ENCODE results near the gene COL25A1. TPM values are rescaled to one million over a fixed set of nuclear protein-coding genes. Genes with fewer than 3 reads are reported as not detected.

Gene COL25A1
- total RNA-seq, 6 donors from 2014 or later = 0.15 to 0.79 (median 0.27) TPM; not detected in 2

GRCh38 chr4:108821351-108821930 is 481.0 kb downstream of the COL25A1 start:
- Histone ChIP-seq H3K27ac (no peak overlapping the region), H3K4me3 (no peak overlapping the region), H3K36me3 (no peaks in the 10 kb centered on the region), H3K9me3 (no peaks in the 10 kb centered on the region), H3K27me3 (no peaks in the 10 kb centered on the region), H3K4me1 (no peaks in the 10 kb centered on the region)
- 57 to 72% methylated on average over 2 of the region's 2 CpGs for WGBS, 2 donors
- TF ChIP-seq EP300 (IDR thresholded peaks at IDR 0.05) (no peak), CTCF (IDR thresholded peaks at IDR 0.05) (no peak), POLR2AphosphoS5 (IDR thresholded peaks at IDR 0.05) (no peak), POLR2A (IDR thresholded peaks at IDR 0.05) (no peak)
- DNase-seq = no peak
- no peak for ATAC-seq (ENCODE audit: low FRiP score in 2 of 2)

DNA sequence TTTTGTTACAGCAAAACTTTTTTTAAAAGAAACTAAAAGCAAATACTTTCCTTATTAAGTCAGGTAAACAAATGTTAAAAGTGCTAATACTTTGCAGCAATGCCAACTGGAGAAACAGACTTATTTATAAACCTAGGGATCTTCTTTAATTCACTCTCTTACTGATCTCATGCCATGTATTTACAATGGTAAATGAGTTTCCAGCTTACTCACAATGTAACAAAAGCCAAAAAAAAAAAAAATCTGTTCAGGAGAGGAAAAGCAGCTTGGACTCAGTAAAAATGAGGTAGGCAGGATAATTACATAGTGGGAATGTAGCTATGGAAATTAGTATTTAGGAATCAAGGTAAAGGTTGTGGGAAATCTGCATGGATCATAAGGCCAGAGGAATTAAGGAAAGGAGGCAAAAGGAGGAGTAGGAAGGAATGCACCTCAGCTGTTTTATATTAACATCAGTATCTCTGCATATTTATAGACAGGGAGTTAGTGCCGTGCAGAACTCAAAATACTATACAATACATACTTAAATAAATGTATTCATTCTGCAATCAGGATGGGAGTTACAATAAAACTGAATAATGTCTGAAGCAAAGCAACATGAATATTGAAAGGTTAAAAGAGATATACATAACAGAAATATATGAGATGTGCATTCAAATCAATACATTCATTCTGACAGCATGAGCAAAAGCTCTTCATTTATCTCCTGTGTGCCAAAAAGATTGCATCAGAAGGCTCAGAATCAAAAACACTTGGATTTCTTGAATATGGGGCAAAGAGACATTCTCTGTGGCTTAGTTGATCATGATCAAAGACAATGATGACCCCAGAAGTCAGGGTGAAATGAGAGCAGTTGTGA is 481.7 kb downstream of the COL25A1 start:
- DNase-seq (no peak), ATAC-seq (ENCODE audit: low FRiP score in 2 of 2) (no peak)
- Histone ChIP-seq H3K27ac (no peak overlapping the region), H3K9me3 (no peaks in the 10 kb centered on the region), H3K27me3 (no peaks in the 10 kb centered on the region), H3K4me1 (no peaks in the 10 kb centered on the region), H3K36me3 (no peaks in the 10 kb centered on the region), H3K4me3 (no peak overlapping the region)
- 85 to 90% methylated on average over 1 of the region's 1 CpG for WGBS, 2 donors
- TF ChIP-seq EP300 (IDR thresholded peaks at IDR 0.05) (no peak), CTCF (IDR thresholded peaks at IDR 0.05) (no peak), POLR2A (IDR thresholded peaks at IDR 0.05) (no peak)

GRCh38 chr4:108814326-108814725 is 488.1 kb downstream of the COL25A1 start:
- Histone ChIP-seq H3K4me3 (no peak overlapping the region), H3K9me3 (no peaks in the 10 kb centered on the region), H3K4me1 (no peaks in the 10 kb centered on the region), H3K27ac (no peak overlapping the region), H3K27me3 (no peaks in the 10 kb centered on the region), H3K36me3 (no peaks in the 10 kb centered on the region)
- 78 to 81% methylated on average over 4 of the region's 4 CpGs for WGBS, 2 donors
- DNase-seq = no peak
- TF ChIP-seq POLR2AphosphoS5 (IDR thresholded peaks at IDR 0.05) = no peak
- no peak for TF ChIP-seq POLR2A (IDR thresholded peaks at IDR 0.05)
- TF ChIP-seq CTCF (IDR thresholded peaks at IDR 0.05) = no peak
- no peak for TF ChIP-seq EP300 (IDR thresholded peaks at IDR 0.05)
- ATAC-seq (ENCODE audit: low FRiP score in 2 of 2) = no peak

DNA sequence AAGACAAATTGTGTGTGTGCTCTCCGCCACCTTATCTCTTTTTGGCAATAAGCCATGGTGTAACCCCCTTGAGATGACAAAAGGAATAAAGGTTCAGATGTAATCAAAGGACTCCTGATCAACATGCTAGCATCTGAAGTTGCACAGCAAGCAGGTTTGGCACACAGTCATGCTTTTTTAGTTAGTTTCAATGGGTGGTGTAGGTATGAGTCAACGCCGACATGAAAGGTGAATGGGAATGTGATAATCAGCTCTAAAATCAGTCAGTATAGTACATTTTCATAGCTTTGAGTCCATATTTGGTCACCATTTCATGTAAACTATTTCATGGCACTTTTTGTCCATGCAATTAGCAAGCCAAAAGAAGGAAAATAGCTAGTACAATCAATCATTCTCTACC is 489.2 kb downstream of the COL25A1 start:
- WGBS, 2 donors = 79 to 86% methylated on average over 3 of the region's 3 CpGs
- Histone ChIP-seq H3K27me3 (no peaks in the 10 kb centered on the region), H3K9me3 (no peaks in the 10 kb centered on the region), H3K4me1 (no peaks in the 10 kb centered on the region), H3K36me3 (no peaks in the 10 kb centered on the region), H3K27ac (no peak overlapping the region), H3K4me3 (no peak overlapping the region)
- ATAC-seq (ENCODE audit: low FRiP score in 2 of 2) (no peak), DNase-seq (no peak)
- no peak for TF ChIP-seq EP300 (IDR thresholded peaks at IDR 0.05)
- no peak for TF ChIP-seq POLR2AphosphoS5 (IDR thresholded peaks at IDR 0.05)
- TF ChIP-seq POLR2A (IDR thresholded peaks at IDR 0.05) = no peak
- no peak for TF ChIP-seq CTCF (IDR thresholded peaks at IDR 0.05)

All from upper lobe of left lung (tissue), 6 donors.